ENCODE data around the gene TIMD4. TPM values are rescaled to one million over a fixed set of nuclear protein-coding genes. Genes with fewer than 3 reads are reported as not detected.
A peak's percentile ranks its signal among the peaks of the same experiment; 100 is the strongest.

Gene TIMD4
- total RNA-seq, result not detected
- long read RNA-seq, result 0 reads

DNA sequence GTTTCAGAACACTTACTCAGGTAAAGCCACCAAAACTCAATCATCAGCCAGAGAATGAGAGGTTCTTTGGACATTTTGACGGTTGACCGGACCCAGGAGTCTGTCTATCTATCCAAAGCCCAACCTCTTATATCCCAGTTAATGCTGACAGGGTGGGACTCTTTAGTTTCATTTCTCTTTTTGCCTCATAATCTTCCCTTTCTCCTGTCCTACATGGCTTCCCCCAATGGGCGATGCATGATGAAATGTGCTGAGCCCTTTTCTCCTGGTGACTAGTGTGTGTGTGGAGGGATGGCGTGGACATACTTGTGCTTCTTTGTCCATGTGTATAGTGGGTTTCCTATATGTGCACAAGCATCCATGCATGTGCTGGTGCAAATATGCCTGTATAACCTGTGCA is at the start of gene TIMD4:
Gene TIMD4 (minus strand): TSS at position 102 of the 400 bp plus-strand sequence. CDS start 28 bp downstream, at position 74.
- Histone ChIP-seq H3K9me3 (no peaks in the 10 kb centered on the region), H3K36me3 (no peaks in the 10 kb centered on the region), H3K4me3 (no peak within 1 kb of the TSS), H3K27ac (no peak within 1 kb of the TSS), H3K27me3 (no peaks in the 10 kb centered on the region), H3K4me1 (no peaks in the 10 kb centered on the region)
- DNase-seq, result no peak
- intact Hi-C loops (cut with DNase I), result no loop called here
- TF ChIP-seq CTCF (IDR thresholded peaks at IDR 0.05), result no peak
- peak; percentile 56 for ATAC-seq

DNA sequence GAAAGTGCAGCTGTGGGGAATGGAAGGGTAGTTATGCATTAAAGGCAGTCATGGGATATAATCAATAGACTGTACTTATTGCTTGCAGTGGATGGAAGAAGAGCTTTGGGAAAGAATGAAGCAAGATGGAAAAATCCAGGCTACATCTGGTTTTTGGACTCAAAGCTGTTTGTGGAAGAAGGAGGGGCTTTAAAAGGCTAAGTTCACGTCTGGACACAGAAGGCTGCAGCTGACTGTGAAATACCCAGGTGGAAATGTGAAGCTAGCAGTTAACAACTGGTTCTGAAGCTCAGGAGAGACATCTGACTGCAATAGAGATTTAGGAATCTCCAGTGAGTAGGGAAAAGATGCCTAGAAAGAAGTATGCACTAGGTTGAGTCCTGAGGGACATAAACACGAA is 43.2 kb upstream of the TIMD4 start:
- Histone ChIP-seq H3K27me3 (no peaks in the 10 kb centered on the region), H3K4me3 (no peak overlapping the region), H3K27ac (no peak overlapping the region), H3K4me1 (no peaks in the 10 kb centered on the region), H3K36me3 (no peaks in the 10 kb centered on the region), H3K9me3 (no peaks in the 10 kb centered on the region)
- DNase-seq, result no peak
- no peak for ATAC-seq
- intact Hi-C loops (cut with DNase I), result no loop called here
- no peak for TF ChIP-seq CTCF (IDR thresholded peaks at IDR 0.05)

DNA sequence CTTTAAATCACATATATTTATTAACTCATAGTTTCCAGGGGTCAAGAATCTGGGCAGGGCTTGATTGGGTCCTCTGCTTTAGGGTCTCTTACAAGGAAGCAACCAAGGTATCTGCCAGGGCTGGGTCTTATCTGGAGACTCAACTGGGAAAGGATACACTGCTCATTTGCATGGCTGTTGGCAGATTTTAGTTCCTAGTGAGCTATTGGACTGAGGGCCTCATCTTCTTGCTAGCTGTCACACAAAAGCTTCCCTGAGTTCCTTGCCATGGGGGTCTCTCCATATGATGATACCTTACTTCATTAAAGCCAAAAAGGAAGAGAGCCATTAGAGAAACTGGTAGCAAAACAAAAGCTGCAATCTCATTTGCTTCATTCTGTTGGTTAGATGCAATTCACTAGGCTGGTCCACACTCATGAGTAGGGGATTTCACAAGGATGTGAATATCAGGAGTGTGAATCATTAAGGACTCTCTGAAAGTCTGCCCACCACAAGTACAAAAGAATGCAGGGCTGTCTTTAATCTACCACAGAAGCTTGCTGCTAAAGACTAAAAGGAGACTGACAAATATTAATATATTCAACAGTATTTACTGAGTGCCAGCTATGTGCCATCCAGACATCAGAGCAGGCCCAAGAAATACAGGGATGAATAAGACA is 42.0 kb upstream of the TIMD4 start:
- intact Hi-C loops (cut with DNase I), result no loop called here
- H3K36me3 ChIP-seq, result no peaks in the 10 kb centered on the region
- no peak for DNase-seq

DNA sequence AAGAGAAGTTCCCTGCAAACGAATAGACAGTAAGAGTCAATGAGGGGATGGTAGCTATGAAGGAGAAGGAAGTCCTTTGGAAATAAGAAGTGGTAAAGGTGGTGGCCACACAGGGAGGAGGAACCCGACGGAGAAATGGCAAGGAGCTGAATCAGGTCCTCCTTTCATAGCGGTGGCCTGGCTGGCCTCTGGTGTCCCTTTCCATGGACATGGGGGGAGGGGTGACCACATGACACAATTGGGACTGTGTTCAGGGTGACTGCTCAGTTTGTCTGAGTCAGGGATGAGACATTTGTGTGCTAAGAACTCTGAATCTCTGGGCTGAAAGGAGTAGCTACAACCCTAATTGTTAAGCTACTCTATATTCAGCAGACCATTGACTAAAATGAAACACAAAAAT is 28.7 kb upstream of the TIMD4 start:
- Histone ChIP-seq H3K9me3 (no peaks in the 10 kb centered on the region), H3K4me3 (no peak overlapping the region), H3K27ac (no peak overlapping the region), H3K27me3 (no peaks in the 10 kb centered on the region), H3K36me3 (no peaks in the 10 kb centered on the region), H3K4me1 (no peaks in the 10 kb centered on the region)
- intact Hi-C loops (cut with DNase I), result no loop called here
- ATAC-seq (peak; percentile 59), DNase-seq (no peak)
- TF ChIP-seq CTCF (IDR thresholded peaks at IDR 0.05), result no peak

More for the DNA sequence above, 42.0 kb upstream of the TIMD4 start:
- ATAC-seq, result no peak
- no peaks in the 10 kb centered on the region for H3K27me3 ChIP-seq
- H3K27ac ChIP-seq, result no peak overlapping the region
- H3K9me3 ChIP-seq, result peaks cover 8% of the 10 kb centered on the region
- no peak for TF ChIP-seq CTCF (IDR thresholded peaks at IDR 0.05)
- H3K4me3 ChIP-seq, result no peak overlapping the region
- H3K4me1 ChIP-seq, result no peaks in the 10 kb centered on the region

GRCh38 chr5:156984064-156984463 is 21.0 kb upstream of the TIMD4 start:
- intact Hi-C loops (cut with DNase I), result no loop called here
- ATAC-seq, result no peak
- Histone ChIP-seq H3K4me3 (no peak overlapping the region), H3K9me3 (no peaks in the 10 kb centered on the region), H3K36me3 (no peaks in the 10 kb centered on the region), H3K4me1 (no peaks in the 10 kb centered on the region), H3K27ac (no peak overlapping the region), H3K27me3 (no peaks in the 10 kb centered on the region)
- TF ChIP-seq CTCF (IDR thresholded peaks at IDR 0.05), result no peak
- DNase-seq, result no peak

DNA sequence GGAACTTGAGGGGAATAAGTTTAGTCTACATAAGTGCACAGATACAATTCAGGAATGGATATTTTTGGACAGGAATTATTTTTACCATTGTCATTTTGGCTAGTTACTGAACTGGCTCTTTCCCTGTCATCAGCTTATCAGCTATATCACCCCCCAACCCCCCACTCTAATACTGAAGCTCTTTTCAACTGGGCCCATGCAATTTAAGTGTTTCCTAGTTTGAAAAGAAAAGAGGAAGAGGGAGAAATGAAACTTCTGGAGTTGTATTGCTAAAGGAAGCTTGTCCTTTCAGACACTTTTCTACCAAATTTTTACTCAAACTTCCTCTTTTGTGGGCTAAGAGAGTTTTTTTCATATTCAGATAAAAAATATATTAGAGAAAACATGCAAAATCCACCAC is 18.5 kb upstream of the TIMD4 start:
- H3K4me1 ChIP-seq, result no peaks in the 10 kb centered on the region
- no peaks in the 10 kb centered on the region for H3K9me3 ChIP-seq
- ATAC-seq, result no peak
- DNase-seq, result no peak
- no peak overlapping the region for H3K27ac ChIP-seq
- no peaks in the 10 kb centered on the region for H3K27me3 ChIP-seq
- no peaks in the 10 kb centered on the region for H3K36me3 ChIP-seq
- intact Hi-C loops (cut with DNase I), result no loop called here
- no peak for TF ChIP-seq CTCF (IDR thresholded peaks at IDR 0.05)
- H3K4me3 ChIP-seq, result no peak overlapping the region
